Activated CD8-positive, alpha-beta T cell treated with anti-CD3 and anti-CD28 coated beads for 36 hours (primary cell): Measurements from ENCODE around the gene PCDHGC5. TPM values are rescaled to one million over a fixed set of nuclear protein-coding genes. Genes with fewer than 3 reads are reported as not detected.

Source experiments
- ATAC-seq: fragments of 200-7000 bp; cut with Tn5 transposase; one replicate; pipeline ENCODE4 v1.10.0; 2021; ENCODE audit warnings: mild to moderate bottlenecking, moderate library complexity
- CTCF ChIA-PET: fragments of 350-600 bp; sonication (Branson Sonifier 250); formaldehyde crosslinking; loops from one replicate; lab custom pipeline; 2021; ENCODE audit warnings: antibody characterized with exemption; lab: Charles Lee
- POLR2A ChIA-PET: fragments of 350-600 bp; sonication (Branson Sonifier 250); formaldehyde crosslinking; loops from one replicate; lab custom pipeline; 2021; ENCODE audit warnings: antibody characterized with exemption; lab: Charles Lee
- DNase-seq: peaks from one replicate; pipeline ENCODE4 v3.0.0-alpha.2; 2020
- H3K27ac Mint-ChIP-seq: one replicate; pipeline ENCODE4 v1.8.0; 2021; ENCODE audit warnings: mild to moderate bottlenecking, mixed read lengths
- H3K27me3 Mint-ChIP-seq: one replicate; pipeline ENCODE4 v1.8.0; 2021; ENCODE audit warnings: mixed read lengths
- H3K36me3 Mint-ChIP-seq: one replicate; pipeline ENCODE4 v1.8.0; 2021; ENCODE audit warnings: low read depth, mixed read lengths
- H3K4me1 Mint-ChIP-seq: one replicate; pipeline ENCODE4 v1.8.0; 2021; ENCODE audit warnings: low read depth, mixed read lengths
- H3K4me3 Mint-ChIP-seq: one replicate; pipeline ENCODE4 v1.8.0; 2021; ENCODE audit warnings: mild to moderate bottlenecking, moderate library complexity, mixed read lengths
- H3K9me3 Mint-ChIP-seq: one replicate; pipeline ENCODE4 v1.8.0; 2021; ENCODE audit warnings: mixed read lengths
- CTCF ChIP-seq: fragments of 200-600 bp; IDR thresholded peaks from one replicate; pipeline ENCODE4 v1.8.0; 2022; ENCODE audit warnings: antibody characterized with exemption, mild to moderate bottlenecking
- intact Hi-C: fragments of 100-400 bp; cut with micrococcal nuclease; formaldehyde crosslinking; loops from one replicate; pipeline ENCODE4 v1.10.0; 2022
- total RNA-seq, 2 experiments: library from RNA; stranded (reverse); gene quantifications; one replicate each; pipeline ENCODE4 v1.2.3, GENCODE V29; 2021

The PCDHGC5 gene
- total RNA-seq, 2 experiments from 2014 or later: not detected

DNA sequence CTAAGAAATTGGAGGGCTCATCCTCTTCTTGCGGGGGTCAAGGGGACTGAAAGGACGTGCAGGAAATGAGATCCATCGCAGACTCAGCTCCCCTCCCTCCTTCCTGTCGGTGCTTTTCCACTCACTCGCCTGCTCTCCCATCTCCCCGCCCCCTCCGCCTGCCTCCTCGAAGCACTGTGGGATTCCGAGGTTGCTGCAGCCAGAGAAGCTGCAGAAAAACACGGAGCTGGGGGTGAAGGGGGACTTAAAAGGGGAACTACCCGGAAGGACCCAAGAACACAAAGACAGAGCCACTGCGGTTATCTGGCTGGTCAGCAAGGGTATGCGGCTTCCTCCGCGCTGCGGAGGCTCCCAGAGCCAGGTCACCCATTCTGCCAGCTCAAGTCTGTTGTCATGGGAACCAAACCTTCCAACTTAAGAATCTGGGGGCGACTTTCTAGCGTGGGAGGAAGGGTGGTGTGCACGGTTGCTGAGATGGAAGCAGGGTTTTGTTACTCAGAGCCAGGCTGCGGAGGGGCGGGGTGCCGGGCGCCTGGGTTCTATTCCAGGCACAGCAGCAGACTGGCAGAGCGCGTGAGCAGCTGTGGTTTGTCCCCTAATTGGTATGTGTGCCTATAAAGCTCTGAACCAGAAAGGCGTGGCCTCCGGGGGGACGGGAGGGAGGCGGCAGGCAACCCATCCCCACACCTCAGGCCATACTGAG is 24.9 kb downstream of the PCDHGC5 start:
- H3K4me3 Mint-ChIP-seq: peak overlapping the region; percentile 70
- H3K9me3 Mint-ChIP-seq: no peaks in the 10 kb centered on the region
- H3K27ac Mint-ChIP-seq: peak overlapping the region; percentile 83
- H3K36me3 Mint-ChIP-seq: peaks cover 35% of the 10 kb centered on the region
- DNase-seq (peak; percentile 89), ATAC-seq (peak; percentile 66)
- H3K27me3 Mint-ChIP-seq: no peaks in the 10 kb centered on the region
- H3K4me1 Mint-ChIP-seq: peaks cover 43% of the 10 kb centered on the region
- POLR2A ChIA-PET: interaction anchor here (0.5 to 2.0 kb wide), 7 partner anchors 9 to 1334 kb away, joined by 3 to 14 read pairs (median 3); partner anchors contain the start of genes HDAC3, PCDHGB5 and RELL2
- TF ChIP-seq CTCF: no peak
- intact Hi-C loops: loop anchor here (5.0 to 10.0 kb wide), 2 partner anchors 101 to 189 kb away; partner anchors contain the start of genes PCDHGA10 and TAF7
- CTCF ChIA-PET: interaction anchor here (0.6 to 9.4 kb wide), 25 partner anchors 9 to 326 kb away, joined by 3 to 122 read pairs (median 7); partner anchors contain the start of genes PCDHGA10, PCDHGA11, PCDHGA12 and PCDHGA3

- POLR2A ChIA-PET: interaction anchor here (0.9 to 2.0 kb wide), 7 partner anchors 9 to 122 kb away, joined by 3 to 14 read pairs (median 3); partner anchors contain the start of genes HDAC3, PCDHGB5 and RELL2
- DNase-seq (no peak), ATAC-seq (peak; percentile 9)
- no peaks in the 10 kb centered on the region for H3K9me3 Mint-ChIP-seq
- no peak overlapping the region for H3K4me3 Mint-ChIP-seq
- H3K27ac Mint-ChIP-seq: peak overlapping the region; percentile 57
- intact Hi-C loops: loop anchor here (5.0 to 10.0 kb wide), 2 partner anchors 102 to 190 kb away; partner anchors contain the start of genes PCDHGA10 and TAF7
- H3K27me3 Mint-ChIP-seq: no peaks in the 10 kb centered on the region
- CTCF ChIA-PET: interaction anchor here (0.9 to 9.4 kb wide), 23 partner anchors 8 to 306 kb away, joined by 3 to 122 read pairs (median 7); partner anchors contain the start of genes PCDHB12, PCDHGA10, PCDHGA11 and PCDHGA12
- H3K4me1 Mint-ChIP-seq: peaks cover 37% of the 10 kb centered on the region
- peaks cover 43% of the 10 kb centered on the region for H3K36me3 Mint-ChIP-seq
- TF ChIP-seq CTCF: no peak
Observed at GRCh38 chr5:141514330-141515133, 25.7 kb downstream of the PCDHGC5 start.

DNA sequence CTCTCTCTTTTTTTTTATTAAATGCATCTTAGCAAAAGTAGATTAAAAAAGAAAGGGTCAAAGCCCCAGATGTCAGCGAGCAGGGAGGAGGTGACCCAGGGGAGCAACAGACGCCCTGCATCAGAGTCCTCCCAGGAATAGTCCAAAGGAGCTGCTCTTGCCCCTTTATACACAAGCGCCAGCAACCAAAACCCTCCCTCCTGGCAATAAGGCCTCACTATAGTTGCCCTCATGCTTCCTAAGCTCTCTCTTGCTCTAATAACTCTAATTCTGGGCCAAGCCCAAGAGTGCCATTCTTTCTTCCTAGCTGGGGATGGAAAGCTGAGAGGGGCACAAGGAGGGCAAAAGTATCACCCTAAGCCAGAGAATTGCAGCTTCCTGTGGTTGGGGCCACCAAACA is 26.3 kb downstream of the PCDHGC5 start:
- no peak for TF ChIP-seq CTCF
- intact Hi-C loops: loop anchor here (10.0 kb wide), 1 partner anchor 190 kb away; the partner anchor contains the start of gene TAF7
- Mint-ChIP-seq H3K27me3 (no peaks in the 10 kb centered on the region), H3K4me1 (peaks cover 34% of the 10 kb centered on the region), H3K36me3 (peaks cover 49% of the 10 kb centered on the region), H3K4me3 (no peak overlapping the region), H3K9me3 (no peaks in the 10 kb centered on the region), H3K27ac (peak overlapping the region; percentile 64)
- ATAC-seq (no peak), DNase-seq (no peak)
- POLR2A ChIA-PET: interaction anchor here (0.9 to 2.0 kb wide), 5 partner anchors 8 to 192 kb away, joined by 3 to 14 read pairs (median 3); partner anchors contain the start of gene PCDHGB5
- CTCF ChIA-PET: interaction anchor here (0.9 to 9.4 kb wide), 15 partner anchors 8 to 306 kb away, joined by 3 to 122 read pairs (median 7); partner anchors contain the start of genes PCDHB12, PCDHGA10, PCDHGA11 and PCDHGA12

DNA sequence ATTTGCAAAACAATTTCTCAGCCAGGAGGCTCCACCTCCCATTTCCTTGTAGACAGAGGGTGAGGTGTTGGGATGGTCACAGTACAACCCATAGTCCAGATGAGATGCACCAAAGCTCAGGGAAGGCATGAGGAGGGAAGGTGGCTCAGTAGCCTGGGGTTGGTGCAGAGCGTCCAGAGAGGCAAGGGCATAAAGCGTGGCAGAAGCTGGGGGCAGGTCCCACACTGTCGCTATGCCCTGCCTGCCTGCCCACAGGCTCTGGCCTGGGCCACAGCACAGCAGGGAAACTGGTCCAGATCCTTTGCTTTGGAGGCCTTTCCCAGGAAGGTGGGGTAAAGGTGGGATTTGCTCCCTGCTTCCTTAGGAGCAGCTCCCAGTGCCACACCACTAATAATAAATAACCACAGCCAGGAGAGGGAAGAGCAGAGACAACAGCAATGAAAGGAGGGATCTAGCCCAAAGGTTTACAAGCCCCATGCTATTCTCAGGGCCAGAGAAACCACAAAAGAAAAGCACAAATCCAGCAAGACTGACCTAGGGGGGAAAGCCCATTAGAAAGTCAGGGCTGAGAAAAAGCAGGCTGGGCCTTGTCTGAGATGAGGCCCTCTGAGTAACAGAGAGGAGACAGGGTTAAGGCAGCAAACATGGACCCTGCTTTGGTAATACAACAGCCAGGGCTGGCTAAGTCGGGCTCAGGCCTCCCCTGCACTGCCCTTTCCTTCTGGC is 27.2 kb downstream of the PCDHGC5 start:
- TF ChIP-seq CTCF: no peak
- Mint-ChIP-seq H3K9me3 (no peaks in the 10 kb centered on the region), H3K4me1 (peaks cover 39% of the 10 kb centered on the region), H3K4me3 (no peak overlapping the region), H3K27me3 (no peaks in the 10 kb centered on the region), H3K27ac (peak overlapping the region; percentile 5), H3K36me3 (peaks cover 57% of the 10 kb centered on the region)
- POLR2A ChIA-PET: interaction anchor here (0.5 to 0.9 kb wide), 2 partner anchors 101 to 191 kb away, joined by 3 read pairs; no protein-coding TSS in a partner anchor
- intact Hi-C loops: loop anchor here (10.0 kb wide), 1 partner anchor 191 kb away; the partner anchor contains the start of gene TAF7
- DNase-seq (no peak), ATAC-seq (no peak)
- CTCF ChIA-PET: interaction anchor here (1.0 to 9.4 kb wide), 10 partner anchors 7 to 307 kb away, joined by 3 to 122 read pairs (median 8); partner anchors contain the start of genes PCDHB12, PCDHGA10, PCDHGA11 and PCDHGA12
